Loucy (cell line): ENCODE measurements around the gene ASB16.

ENCODE experiments used
- EZH2phosphoT487 ChIP-seq: fragments of 200-600 bp; IDR thresholded peaks from 2 replicates; pipeline ENCODE4 v1.6.1; 2018; ENCODE audit warnings: antibody characterized with exemption, mild to moderate bottlenecking, moderate library complexity, borderline replicate concordance
- TF ChIP-seq, protein P1 (sequence below): fragments of 200-600 bp; sonication (generic); conservative IDR thresholded peaks from 2 replicates; pipeline ENCODE4 v1.5.1; 2014; ENCODE audit warnings: mild to moderate bottlenecking, antibody characterized with exemption, low read length

DNA sequence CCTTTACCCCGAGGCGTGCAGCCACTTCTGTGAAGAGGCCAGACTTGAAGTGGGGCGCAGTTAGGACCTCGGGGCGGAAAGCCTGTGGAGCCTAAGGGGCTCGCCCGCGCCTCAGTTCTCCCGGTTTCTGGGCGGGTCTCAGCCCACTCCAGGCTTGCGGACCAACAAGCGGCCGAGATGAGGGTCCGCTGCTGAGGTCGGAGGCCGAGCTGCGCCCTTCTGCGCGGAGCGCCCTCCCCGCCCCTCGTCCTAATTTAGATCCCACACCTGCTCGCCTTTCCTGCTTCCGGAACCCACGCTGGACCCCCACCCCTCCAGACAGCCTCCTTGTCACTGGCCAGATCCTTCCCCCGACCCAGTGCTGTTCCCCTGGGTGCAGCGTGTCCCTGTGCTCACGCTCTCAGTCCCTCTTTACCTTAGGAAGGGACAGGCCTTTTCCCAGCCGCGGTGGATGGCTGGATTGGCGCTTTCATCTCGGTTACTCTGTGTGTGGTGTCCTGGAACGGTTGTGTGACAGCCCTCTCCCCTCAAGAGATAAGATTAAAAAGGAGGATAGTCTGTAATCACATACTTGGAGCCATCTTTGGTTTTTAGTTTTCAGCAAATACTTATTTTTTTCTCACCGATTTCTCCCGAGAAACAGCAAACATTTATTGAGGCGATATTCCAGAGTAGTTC is 30.1 kb downstream of the ASB16 start:
- TF ChIP-seq, protein P1, sequence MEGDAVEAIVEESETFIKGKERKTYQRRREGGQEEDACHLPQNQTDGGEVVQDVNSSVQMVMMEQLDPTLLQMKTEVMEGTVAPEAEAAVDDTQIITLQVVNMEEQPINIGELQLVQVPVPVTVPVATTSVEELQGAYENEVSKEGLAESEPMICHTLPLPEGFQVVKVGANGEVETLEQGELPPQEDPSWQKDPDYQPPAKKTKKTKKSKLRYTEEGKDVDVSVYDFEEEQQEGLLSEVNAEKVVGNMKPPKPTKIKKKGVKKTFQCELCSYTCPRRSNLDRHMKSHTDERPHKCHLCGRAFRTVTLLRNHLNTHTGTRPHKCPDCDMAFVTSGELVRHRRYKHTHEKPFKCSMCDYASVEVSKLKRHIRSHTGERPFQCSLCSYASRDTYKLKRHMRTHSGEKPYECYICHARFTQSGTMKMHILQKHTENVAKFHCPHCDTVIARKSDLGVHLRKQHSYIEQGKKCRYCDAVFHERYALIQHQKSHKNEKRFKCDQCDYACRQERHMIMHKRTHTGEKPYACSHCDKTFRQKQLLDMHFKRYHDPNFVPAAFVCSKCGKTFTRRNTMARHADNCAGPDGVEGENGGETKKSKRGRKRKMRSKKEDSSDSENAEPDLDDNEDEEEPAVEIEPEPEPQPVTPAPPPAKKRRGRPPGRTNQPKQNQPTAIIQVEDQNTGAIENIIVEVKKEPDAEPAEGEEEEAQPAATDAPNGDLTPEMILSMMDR = no peak
- no peak for TF ChIP-seq EZH2phosphoT487
